GM20431 (cell line): ENCODE results near the gene NPAS3.

Experiments
- in situ Hi-C: fragments of 300-500 bp; cut with MseI, MboI; formaldehyde crosslinking; loops from one replicate; pipeline ENCODE4 v1.15.0; 2020; ENCODE audit warnings: low sequenced_read_pairs; ENCODE audit not compliant: unreplicated experiment

The NPAS3 gene

DNA sequence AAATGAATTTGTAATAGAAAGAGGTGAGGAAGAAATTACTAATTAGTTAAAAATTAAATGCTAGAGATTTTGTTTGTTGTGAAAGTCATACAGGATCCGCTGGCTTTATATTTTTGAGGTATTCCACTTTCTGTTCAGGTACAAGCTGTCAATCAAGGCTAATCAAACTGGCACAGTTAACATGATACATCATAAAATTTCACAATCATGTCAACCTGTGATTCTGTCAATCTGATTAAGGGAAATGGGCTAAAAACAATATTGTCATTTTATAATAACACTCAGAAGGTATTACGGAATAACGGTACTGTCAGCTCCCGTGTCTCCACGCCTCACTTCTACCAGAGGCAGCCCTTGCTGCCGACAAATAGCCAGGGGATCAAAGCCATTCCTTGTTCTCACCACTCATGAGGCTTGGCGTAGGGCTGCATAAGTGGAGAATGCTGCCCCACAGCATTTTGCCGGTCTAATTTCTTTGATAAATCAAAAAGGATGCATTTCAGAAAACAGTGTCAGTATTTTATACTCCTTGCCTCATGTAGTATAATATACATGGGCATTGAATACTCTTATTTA, 352.9 kb downstream of the NPAS3 start:
- in situ Hi-C loops: no loop called here

DNA sequence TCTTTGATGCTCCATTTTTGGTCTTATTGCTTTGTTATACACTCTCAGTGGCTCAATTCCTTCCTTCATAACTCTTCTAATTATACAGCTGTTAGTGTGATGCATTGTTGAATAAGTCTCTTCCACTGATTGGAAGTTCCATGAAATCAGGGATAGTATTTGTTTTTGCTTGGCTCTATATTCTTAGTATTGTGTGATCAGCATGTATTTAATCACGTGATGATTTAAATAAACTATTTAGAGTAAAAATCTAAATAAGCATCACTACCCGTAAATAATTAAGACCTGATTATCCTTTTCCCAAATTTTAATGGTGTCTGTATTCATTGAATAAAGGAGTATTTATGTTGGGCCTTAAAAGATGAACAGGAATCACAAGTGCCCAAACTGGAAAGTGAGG, 355.7 kb downstream of the NPAS3 start:
- in situ Hi-C loops: no loop called here

DNA sequence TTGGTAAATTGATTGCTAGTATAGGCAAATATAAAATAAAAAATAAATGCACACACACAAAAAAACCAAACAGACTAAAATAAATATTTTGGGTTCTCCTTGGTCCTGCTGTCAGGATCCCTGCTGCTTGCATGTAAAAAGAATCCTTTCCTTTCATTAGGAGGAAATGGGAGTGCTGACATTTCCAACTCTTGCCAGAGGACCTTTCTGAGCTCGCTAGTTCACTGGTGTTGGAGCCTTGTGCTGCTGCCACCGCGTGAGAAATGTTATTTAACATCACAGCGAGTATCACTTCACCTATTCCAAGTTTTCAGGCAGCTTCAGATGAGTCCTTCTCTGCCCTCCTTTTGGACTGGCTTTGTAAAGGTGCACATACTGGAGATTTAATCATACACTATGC, 358.9 kb downstream of the NPAS3 start:
- in situ Hi-C loops: no loop called here

DNA sequence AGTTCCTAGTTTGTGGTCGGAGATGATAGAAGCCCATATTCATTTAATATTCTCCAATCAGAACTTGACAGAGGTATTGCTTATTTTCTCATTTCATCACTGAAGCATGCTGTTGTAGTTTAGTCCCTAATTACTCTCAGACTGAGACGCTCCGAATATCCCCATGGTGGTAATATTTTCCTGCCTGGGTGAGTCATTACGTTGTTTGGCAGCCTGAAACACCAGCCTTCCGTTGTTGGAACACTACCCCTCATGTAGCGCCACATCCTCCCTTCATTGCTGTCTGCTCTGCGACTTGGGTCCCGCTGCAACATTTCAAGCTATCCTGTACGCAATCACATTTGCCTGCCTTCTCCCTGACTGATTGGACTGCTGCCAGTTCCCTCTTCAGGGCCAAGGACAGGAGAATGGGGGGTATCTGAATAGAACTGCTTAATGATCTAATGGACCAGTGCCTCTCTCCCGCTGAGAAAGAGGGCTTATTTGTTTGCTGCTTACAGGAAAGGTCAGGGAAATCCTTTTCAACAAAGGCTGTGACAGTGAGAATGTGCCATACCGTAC, 369.1 kb downstream of the NPAS3 start:
- in situ Hi-C loops: no loop called here

DNA sequence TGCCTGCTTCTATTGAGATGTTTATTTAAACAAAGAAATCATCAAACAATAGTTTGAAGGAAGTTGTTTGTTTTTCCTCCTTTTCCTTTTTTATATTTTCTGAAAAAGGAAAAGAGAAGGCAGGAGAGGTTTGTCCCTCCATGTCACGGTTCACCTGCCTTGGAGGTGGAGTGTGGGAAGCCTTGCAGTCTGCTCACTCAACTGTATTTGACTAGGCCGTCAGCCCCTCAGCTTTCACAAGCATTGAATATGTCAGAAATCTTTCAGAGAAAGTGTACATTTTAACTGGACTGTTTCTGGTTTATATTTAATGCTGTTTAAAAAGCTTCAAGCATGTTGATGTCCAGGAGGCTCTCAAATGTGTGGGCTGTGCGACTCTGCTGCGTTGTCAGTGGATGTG, 370.4 kb downstream of the NPAS3 start:
- in situ Hi-C loops: no loop called here

DNA sequence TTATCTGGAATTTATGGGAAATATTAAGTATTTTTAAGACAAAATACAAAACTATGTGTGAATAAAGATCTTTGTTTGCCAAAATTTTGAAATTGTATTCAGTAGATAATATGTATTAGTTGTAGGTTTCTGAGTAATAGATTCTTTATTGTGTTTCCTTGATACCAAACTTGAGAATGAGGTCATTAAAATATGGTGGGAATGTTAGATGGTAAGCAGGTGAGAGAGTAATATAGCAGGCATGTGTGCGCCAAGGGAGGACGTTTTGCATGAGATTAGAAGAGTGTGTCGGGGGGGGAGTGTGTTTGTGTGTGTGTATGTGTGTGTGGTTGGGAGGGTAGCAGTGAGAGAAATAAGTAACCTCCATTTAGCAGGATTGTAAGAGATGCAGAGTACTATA, 376.5 kb downstream of the NPAS3 start:
- in situ Hi-C loops: no loop called here

DNA sequence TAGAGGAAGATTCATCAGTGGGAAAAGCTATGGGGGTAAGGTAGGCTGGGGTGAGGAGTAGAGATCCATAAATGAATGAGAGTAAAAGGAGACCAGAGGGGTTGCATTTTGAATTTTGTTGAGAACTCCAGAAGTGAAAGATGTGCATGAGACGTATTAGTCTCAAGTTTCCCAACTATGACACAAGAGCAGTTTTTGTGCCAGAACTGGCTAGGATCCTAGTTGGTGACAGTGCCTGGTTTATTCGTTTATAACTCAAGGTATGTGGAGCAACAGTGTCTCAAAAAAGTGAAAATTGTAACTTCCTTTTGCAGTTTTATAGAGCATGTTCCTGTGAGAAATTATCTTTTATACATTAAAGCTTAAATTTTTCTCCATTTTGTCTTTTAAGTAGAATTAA, 377.0 kb downstream of the NPAS3 start:
- in situ Hi-C loops: no loop called here

DNA sequence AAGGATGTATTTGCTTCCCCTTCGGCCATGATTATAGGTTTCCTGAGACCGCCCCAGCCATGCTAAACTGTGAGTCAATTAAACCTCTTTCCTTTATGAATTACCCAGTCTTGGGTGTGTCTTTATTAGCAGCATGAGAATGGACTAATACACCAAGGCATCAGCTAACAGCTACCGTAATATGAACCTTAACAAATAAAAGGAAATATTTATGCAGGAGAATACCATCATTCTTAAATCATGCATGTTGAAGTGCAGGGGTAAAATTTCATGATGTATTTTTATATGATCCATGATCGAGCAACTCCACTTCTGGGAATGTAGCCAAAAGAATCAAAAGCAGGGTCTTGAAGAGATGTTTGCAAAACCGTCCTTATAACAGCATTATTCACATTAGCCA, 379.0 kb downstream of the NPAS3 start:
- in situ Hi-C loops: no loop called here

DNA sequence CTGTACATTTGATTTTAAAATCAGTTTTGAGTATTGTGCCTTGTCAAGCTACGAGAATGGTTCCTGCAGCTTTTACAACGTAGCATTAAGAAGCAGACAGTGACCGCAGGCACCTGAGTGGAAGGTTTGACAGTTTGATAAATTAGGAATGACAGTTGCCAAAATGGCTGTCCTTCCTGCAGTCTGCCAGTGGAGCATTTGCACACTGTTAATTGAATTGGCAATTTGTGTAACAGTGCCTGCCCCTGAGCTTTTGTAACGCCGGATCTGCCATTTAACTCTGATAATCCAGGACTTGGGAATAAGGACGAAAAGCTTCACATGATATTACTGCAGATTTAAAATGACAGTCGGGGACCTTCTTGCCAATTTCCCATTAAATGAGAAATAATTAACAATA, 385.3 kb downstream of the NPAS3 start:
- in situ Hi-C loops: no loop called here

DNA sequence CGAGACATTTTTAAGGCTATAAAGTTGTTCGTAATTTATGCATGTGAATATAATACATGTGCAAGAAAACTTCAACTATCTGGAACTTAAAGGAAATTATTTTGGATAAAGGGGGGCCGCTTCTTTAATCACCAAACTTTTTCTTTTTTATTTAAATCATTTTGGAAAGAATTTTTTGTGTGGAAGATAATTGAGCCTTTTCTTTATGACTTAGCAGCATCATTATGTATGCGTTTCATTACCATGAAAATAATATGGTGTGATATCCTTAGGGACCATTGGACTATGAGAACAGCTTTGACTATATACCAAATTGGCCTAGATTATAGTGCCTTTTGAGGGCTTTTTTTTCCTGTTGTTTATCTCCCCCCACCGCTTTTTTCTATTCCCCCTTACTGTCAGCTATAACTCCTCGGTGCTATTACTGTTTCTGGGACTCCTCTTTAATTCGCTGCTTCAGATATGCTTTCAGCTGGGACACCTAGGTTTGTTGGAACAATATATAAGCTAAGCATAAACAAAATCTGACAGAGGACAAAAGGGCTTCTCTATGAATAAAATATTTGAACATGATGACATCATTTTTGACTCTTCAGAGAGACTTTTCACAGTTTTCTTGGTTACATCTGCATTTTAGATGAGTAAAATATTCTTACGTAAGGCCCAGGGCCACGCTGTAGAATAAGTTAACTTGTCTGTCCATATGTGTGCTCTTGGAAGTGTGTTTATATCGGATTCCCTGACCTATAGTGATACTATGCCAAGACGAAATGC, 392.7 kb downstream of the NPAS3 start:
- in situ Hi-C loops: no loop called here

DNA sequence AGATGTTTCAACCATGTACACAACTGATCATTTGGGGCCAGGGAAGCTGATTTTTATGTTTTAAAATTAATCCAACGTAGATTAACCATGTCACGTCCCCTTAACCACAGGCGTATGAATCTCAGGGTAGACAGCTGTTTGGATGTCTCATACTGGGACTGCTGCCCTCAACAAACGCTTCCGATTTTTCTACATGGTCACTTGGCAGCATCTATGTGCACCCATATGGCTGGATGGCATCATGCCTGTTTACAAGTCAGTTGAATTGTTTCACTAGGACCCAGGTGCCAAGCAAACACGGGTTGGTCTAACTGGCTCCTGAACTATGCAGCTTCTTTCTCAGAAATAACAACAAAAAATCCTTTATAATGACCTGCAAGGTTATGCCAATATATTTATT, 393.8 kb downstream of the NPAS3 start:
- in situ Hi-C loops: no loop called here

DNA sequence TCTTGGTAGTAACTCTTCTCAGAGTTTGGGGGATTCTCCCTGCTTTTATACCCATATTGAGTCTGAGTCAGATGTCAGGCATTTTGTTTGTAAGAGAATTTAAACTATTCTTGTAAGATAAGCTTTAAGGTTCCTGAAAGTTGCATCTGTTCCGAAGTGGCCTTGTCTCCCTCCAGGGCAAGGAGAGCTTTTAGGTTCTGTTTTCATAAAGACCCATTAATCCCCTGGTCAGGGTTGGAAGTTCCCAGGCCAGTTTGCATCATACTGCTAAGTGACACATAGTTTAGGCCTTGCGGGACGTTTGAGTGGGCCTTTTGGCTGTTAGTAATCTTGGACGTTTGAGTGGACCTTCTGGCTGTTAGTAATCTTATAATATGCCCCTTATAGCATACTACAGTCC, 396.7 kb downstream of the NPAS3 start:
- in situ Hi-C loops: no loop called here

DNA sequence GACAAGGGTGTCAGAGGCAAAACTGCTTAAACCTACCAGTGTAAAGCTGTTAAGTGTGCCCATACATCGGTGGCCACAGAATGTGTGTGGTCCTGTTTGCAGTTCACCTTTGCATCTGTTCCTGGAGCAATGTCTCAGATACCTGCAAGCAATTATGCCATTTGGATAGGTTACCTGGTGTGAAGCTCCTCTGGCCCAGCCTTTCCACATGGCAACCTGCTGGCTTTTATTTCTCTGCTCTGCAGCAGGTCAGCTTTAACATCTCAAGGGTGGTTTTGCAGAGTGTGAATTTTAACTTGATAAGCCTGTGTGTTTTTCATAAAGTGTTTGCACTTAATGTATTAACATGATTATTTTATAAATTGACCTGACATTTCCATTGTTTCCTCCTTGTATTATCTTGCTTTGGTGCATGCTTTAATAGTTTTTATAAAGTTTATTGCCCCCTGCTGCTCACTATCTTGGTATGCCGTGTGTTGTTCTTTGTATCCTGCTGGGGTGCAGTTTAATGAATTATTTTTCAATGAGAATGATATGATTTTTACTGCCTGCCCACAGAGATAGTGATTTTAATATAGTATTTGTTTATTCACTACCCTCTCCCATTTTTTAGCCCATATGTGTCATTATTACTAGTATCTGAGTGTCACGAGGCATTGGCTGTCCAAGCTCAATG, 403.8 kb downstream of the NPAS3 start:
- in situ Hi-C loops: no loop called here

DNA sequence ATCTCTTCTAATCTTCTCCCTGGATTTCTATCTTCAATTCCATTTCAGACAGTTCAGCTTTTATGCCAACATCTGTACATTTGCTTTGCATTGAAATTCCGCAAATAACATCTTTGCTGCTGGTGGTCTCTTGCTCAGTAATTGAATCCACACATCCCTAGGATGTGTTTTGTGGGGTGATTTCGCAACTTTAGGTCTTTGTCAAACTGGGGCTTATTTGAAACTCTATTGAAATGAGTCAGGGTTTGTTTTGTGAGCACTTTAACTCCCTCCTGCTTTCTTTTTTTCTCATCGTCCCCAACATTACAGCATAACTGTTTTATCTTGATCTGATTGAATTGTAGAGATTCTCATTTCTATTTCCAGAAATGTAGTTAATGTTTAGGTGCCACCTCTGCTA, 404.3 kb downstream of the NPAS3 start:
- in situ Hi-C loops: no loop called here

DNA sequence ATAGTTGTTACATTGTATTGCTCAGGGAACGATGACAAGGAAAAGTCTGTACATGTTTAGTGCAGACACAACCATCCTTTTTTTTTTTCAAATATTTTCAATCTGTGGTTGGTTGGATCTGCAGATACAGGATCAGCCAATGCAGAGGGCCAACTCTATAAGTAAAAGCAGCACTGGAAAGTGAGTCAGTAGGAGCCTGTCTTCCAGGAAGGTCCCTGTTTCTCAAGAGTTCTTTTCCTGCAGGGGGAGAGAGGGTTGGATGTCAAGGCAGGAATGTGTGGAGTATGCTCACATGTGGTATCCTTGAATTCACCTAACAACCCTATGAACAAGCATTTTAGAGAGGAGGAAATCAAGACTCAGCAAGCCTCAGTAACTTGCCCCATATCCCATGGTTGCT, 409.1 kb downstream of the NPAS3 start:
- in situ Hi-C loops: no loop called here

DNA sequence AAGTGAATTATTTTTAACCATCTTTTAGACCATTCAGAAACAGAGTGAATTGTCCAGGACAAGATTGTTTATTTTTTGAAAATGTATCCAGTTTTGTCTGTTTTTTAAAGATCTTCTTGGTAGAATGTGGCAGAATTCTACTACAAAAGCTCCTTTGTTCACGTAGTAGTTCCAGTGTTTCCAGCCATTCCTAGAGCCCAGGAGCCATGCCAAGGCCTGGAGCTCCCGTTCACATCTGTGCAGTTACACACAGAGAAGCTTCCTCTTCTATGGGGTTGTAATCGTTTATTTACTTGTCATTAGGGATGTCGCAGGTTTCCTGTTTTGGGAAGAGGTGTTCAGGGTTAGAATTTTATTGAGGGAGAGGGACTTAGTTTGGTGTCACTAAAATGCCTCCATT, 409.8 kb downstream of the NPAS3 start:
- in situ Hi-C loops: no loop called here

DNA sequence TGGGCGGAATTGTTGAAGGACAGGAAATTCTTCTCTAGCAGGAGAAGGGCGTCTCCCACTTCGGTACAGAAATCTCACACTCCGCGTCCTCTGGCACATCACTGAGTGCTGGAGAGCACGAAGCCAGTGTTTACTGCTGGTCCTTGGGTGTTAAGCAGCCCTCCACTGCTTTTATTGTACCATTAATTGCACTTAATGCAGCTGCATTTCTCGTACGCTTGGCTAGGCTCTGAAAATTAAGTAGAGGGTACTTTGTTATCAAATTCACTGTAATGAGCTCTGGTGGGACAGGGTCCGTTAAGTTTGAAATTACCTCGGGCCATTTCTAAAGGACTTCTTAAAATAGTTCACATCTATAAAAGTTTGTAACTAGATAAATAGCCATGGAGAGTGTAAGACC, 411.2 kb downstream of the NPAS3 start:
- in situ Hi-C loops: no loop called here

DNA sequence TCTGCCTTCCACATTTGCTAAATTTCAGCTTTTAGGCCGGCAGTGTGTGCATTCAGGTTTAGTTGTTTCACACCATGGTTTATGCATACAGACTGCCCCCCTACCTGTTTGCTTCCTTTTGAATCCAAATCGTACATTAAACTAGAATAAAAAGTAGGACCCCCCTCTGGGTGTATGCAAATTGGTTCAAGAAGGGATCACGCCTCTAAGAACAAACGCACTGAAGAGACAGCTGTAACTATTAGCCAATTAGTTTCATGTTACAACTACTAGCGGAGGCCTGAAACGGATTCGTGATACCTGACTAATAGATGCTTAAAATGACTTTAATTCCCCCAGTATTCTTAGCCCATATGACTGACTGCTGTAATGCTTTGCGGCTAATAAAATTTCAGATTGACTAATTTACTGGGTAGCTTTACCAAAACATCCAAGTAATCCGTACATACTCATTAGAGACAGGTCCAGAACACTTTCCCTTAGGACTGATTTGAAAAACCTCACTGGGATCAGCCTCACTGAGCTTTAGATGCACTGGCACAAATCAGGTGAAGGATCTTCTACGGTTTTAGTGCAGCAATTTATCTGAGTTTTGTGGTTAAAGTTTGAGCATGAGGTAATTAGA, 411.8 kb downstream of the NPAS3 start:
- in situ Hi-C loops: no loop called here

DNA sequence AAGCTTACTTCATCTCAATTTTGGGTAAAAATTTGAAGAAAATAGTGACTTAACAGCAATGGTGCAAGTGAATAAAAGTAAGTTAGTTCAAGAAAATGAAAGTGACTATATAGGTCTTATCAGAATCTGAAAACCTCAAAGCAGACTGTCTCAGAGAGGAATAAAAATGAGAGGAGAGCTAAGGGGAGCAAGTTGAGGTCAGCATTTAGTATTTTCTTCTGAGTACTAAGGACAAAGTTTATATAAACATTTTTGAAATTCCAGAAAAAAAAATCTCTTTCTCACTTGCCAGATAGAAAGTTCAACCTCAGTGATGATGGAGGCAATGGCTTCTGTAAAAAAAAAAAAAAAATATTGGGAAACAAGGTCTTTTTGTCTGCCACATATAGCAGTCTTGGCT, 414.1 kb downstream of the NPAS3 start:
- in situ Hi-C loops: no loop called here

DNA sequence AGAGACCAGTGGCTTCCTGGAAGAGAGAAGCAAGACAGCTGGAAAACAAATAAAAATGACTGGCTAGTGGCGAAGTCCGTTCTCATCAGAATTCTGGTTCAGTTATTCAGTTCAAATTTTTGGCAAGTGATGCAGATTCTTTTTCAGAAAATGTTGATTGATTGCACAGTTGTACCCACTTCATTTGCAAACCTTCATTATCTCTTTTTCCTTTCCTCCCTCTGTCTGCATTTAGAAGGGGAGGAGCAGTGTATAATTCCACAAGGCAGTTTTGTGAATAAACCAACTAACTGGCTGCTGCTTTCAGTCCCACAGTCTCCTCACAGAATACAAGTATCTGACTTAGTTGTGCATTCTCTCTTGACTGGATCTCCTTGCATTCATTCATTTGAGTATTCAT, 417.5 kb downstream of the NPAS3 start:
- in situ Hi-C loops: no loop called here
